Measurements from ENCODE around the gene ACTC1. TPM values are rescaled to one million over a fixed set of nuclear protein-coding genes. Genes with fewer than 3 reads are reported as not detected.

Gene ACTC1
- total and polyA plus RNA-seq, 2 of the 13 experiments (the other 11 are each of a cell fraction or from before 2014, with no cell fraction given): not detected

DNA sequence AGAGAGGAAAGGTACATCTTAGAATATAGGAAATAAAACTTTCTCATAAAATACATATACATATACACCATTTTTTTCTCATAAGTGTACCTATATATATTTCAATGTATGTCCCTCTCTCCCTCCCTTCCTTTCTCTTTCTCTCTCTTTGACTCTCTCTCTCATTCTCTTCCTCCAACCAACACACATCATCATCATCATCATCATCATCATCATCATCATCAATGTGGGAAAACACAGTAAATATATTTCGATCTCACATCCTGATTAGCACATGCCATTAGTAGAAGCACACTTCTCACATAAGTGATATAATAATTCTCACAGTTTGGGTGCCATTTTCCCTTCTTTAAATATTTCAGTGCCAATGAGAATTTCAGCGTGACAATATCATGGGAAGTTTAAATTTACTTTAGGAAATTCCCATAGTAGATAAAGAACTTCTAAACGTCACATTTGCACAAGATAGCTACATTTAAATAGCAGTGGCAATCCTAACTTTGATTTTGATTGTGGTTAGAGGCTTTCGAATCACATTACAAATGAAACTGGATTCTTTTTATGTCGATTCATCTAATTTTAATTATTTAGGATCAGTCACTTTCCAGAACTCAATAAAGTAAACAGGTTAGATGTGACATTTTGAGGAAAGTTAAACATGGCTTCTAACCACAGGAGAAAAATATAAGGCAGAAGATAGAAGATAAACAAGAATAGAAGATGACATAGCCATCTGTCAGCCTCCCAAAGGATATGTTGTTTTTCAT is 33.0 kb upstream of the ACTC1 start:
- DNase-seq (ENCODE audit: low spot score) (no peak), FAIRE-seq (no peak), ATAC-seq (no peak)
- POLR2A ChIA-PET: no interaction called here
- in situ Hi-C loops (cut with HindIII; ENCODE audit: extremely low pct_ligation_motif_present, low pct_unique_long_range_greater_than_20kb): no loop called here
- TF ChIP-seq CREB1 (IDR thresholded peaks at IDR 0.05) (peak; percentile 72; the same call in 1 of the 2 replicates), CREB1 (CRISPR knock-in tag; IDR thresholded peaks at IDR 0.05) (no peak), TAF1 (CRISPR knock-in tag; IDR thresholded peaks at IDR 0.05) (no peak)
- H2AFZ ChIP-seq (ENCODE audit: low read length): no peak overlapping the region
- under 1% methylated on average over 5 of the region's 5 CpGs for WGBS (ENCODE audit: low lambda C conversion rate)
- H3K27ac ChIP-seq (ENCODE audit: extremely low read length, insufficient read depth, low read length): no peak overlapping the region
- H3K9me3 ChIP-seq (ENCODE audit: low read length): no peaks in the 10 kb centered on the region
- BruUV-seq (replicated peaks): no TSS peak
- no peaks in the 10 kb centered on the region for H3K79me2 ChIP-seq (ENCODE audit: insufficient read depth, low read length)
- no peaks in the 10 kb centered on the region for H4K20me1 ChIP-seq (ENCODE audit: insufficient read depth, low read length)
- no peaks in the 10 kb centered on the region for H3K27me3 ChIP-seq (ENCODE audit: control insufficient read depth in 1 of 2, insufficient read depth in 2 of 2, low read length in 2 of 2)
- CTCF ChIA-PET (ENCODE audit: low intra/inter-chr PET ratio, low total read pairs): no interaction called here
- intact Hi-C loops (cut with micrococcal nuclease; ENCODE audit: unreplicated experiment): no loop called here
- no peaks in the 10 kb centered on the region for H3K36me3 ChIP-seq (replicated peaks in 1 of 2; ENCODE audit: control insufficient read depth in 1 of 2, insufficient read depth in 2 of 2, low read length in 2 of 2)
- no peak overlapping the region for H3K4me3 ChIP-seq (replicated peaks in 1 of 3; ENCODE audit: insufficient read depth in 1 of 3, low read depth in 2 of 3, low read length in 3 of 3)
- no peak overlapping the region for H3K9ac ChIP-seq (ENCODE audit: insufficient read depth, low read depth, low read length)
- H3K4me2 ChIP-seq (ENCODE audit: low read depth, low read length): no peak overlapping the region
- H3K4me1 ChIP-seq (ENCODE audit: insufficient read depth, low read length): no peaks in the 10 kb centered on the region

DNA sequence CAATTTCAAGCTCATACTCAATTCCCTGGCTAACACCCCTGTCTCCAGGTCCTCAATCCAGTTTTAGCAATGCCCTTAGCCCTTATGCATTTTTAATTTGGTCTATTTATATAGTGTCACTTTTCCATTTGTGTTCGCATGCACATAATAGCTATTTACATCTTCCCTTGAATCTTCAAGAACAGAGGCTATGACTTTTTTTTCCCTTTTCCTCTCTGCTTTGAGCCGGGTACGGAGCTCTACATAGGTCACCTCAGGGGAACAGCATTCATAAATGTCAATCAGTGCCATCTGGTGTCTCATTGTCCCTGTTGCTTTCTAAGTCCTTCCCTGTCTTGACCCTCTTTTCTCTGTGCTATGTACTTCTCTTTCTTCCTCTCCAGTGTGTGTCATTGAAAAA is 26.5 kb upstream of the ACTC1 start:
- ChIA-PET CTCF (ENCODE audit: low intra/inter-chr PET ratio, low total read pairs) (no interaction called here), POLR2A (no interaction called here)
- Histone ChIP-seq H3K27ac (ENCODE audit: extremely low read length, insufficient read depth, low read length) (no peak overlapping the region), H3K9ac (ENCODE audit: insufficient read depth, low read depth, low read length) (no peak overlapping the region), H3K79me2 (ENCODE audit: insufficient read depth, low read length) (no peaks in the 10 kb centered on the region), H3K4me1 (ENCODE audit: insufficient read depth, low read length) (no peaks in the 10 kb centered on the region), H4K20me1 (ENCODE audit: insufficient read depth, low read length) (no peaks in the 10 kb centered on the region), H3K36me3 (replicated peaks in 1 of 2; ENCODE audit: control insufficient read depth in 1 of 2, insufficient read depth in 2 of 2, low read length in 2 of 2) (no peaks in the 10 kb centered on the region), H3K4me2 (ENCODE audit: low read depth, low read length) (no peak overlapping the region), H3K9me3 (ENCODE audit: low read length) (no peaks in the 10 kb centered on the region), H3K4me3 (replicated peaks in 1 of 3; ENCODE audit: insufficient read depth in 1 of 3, low read depth in 2 of 3, low read length in 3 of 3) (no peak overlapping the region), H3K27me3 (ENCODE audit: control insufficient read depth in 1 of 2, insufficient read depth in 2 of 2, low read length in 2 of 2) (no peaks in the 10 kb centered on the region), H2AFZ (ENCODE audit: low read length) (no peak overlapping the region)
- in situ Hi-C loops (cut with HindIII; ENCODE audit: extremely low pct_ligation_motif_present, low pct_unique_long_range_greater_than_20kb) (no loop called here), intact Hi-C loops (cut with micrococcal nuclease; ENCODE audit: unreplicated experiment) (no loop called here)
- no peak for ATAC-seq
- no TSS peak for BruUV-seq (replicated peaks)
- no peak for FAIRE-seq
- DNase-seq (ENCODE audit: low spot score): no peak
- WGBS (ENCODE audit: low lambda C conversion rate): 34% methylated on average over 3 of the region's 3 CpGs
- TF ChIP-seq MYNN (CRISPR knock-in tag; IDR thresholded peaks at IDR 0.05; ENCODE audit: low read depth): no peak
- TF ChIP-seq KDM5B (CRISPR knock-in tag; IDR thresholded peaks at IDR 0.05; ENCODE audit: borderline replicate concordance): no peak
- TF ChIP-seq, protein P1, sequence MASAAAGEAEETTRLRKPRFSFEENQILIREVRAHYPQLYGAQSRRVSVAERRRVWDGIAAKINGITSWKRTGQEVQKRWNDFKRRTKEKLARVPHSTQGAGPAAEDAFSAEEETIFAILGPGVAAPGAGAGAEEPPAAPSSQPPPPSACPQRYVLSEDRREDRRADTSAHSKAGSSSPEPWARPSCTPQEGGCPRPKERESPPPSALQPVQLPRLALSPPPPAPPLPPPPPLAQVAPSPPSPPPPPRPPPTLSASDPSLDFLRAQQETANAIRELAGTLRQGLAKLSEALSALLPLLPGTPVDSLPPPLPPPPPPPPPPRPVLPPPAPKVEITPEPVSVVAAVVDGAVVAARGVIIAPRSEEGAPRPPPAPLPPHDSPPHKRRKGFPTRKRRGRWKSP (CRISPR knock-in tag; IDR thresholded peaks at IDR 0.05): no peak
- TF ChIP-seq ZNF264 (CRISPR knock-in tag; IDR thresholded peaks at IDR 0.05): no peak
- TF ChIP-seq DZIP1 (CRISPR knock-in tag; IDR thresholded peaks at IDR 0.05): no peak
- TF ChIP-seq ZSCAN9 (CRISPR knock-in tag; IDR thresholded peaks at IDR 0.05; ENCODE audit: borderline replicate concordance): no peak
- no peak for TF ChIP-seq ISX (CRISPR knock-in tag; conservative IDR thresholded peaks at IDR 0.05)
- TF ChIP-seq, protein P2, sequence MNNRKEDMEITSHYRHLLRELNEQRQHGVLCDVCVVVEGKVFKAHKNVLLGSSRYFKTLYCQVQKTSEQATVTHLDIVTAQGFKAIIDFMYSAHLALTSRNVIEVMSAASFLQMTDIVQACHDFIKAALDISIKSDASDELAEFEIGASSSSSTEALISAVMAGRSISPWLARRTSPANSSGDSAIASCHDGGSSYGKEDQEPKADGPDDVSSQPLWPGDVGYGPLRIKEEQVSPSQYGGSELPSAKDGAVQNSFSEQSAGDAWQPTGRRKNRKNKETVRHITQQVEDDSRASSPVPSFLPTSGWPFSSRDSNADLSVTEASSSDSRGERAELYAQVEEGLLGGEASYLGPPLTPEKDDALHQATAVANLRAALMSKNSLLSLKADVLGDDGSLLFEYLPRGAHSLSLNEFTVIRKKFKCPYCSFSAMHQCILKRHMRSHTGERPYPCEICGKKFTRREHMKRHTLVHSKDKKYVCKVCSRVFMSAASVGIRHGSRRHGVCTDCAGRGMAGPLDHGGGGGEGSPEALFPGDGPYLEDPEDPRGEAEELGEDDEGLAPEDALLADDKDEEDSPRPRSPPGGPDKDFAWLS (CRISPR knock-in tag; IDR thresholded peaks at IDR 0.05; ENCODE audit: borderline replicate concordance): no peak

All from HepG2 (cell line).